T-helper 2 cell (primary cell): ENCODE results near the gene OR3A2.
"Not testable (repeated sequence)": the region's sequence is repeated elsewhere in the genome, so short reads cannot be mapped to it uniquely, and the experiment has no call there.

Source experiments
- DNase-seq, 5 experiments: peaks; one replicate each; pipeline versions ENCODE4 v3.0.0 to v3.0.0-alpha.2; 2012 to 2022

Gene OR3A2

DNA sequence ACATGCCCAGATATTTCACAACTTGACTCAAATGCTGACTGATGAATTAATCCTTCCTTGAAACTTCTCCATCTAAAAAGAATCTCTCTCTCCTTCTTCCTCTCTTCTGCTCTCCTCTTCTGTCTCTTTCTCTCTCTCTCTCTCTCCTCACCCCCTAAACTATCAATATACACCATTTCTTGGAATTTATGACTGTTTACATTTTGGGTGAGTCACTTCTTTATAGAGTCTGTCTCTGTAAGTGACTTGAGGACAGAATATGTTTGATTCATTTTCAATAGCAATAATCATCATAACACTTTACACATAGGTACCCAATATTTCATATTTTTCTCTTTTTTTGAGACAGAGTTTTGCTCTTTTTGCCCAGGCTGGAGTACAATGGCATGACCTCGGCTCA lies 103.2 kb downstream of the OR3A2 start:
- no peak for DNase-seq

DNA sequence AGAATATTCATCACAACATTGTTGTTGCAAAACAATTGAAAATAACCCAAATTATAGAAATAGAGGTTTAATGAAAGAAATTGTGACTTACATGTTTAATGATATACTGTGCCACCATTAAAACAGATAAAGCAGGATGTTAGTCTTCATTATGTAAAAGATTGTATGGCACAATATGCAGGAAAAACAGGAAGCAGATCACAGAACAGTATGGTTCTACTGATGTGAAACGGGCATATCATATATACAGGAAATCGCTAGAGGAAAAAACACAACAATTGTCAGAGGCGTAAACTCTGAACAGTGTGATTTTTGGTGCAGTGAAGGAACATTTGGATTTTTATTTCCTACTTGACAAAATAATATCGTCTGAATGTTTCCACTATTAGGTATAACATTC lies 110.0 kb downstream of the OR3A2 start:
- DNase-seq, result no peak

DNA sequence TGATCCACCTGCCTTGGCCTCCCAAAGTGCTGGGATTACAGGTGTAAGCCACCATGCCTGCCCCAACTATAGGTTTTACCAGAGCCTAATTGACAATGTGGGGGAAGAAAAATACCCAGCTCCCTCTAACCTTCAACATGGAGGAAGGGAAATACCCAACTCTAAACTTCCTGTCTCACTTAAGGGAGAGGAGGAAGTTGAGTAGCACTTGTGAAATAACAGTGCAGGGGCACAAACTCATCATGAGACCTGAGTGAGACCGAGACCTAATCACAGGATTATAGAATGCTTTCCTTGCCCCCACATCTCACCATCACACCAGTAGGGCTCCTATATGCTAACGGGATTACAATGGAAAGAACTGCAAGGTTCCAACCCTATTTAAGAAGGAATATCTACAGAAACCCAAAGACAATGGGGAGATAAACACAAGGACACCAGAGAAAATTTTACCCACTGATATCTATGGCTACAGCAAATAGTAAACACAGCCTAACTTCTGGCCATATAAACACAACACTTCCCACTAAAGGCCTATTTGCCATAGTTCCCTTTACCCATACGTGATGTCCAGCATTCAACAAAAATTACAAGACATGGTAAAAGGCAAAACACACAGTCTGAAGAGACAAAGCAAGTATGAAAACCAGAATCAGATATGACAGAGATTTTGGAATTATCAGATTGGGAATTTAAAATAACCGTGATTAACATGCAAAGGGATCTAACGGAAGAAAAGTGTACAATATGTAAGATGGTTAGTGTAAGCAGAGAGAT lies 114.8 kb downstream of the OR3A2 start:
- no peak for DNase-seq

DNA sequence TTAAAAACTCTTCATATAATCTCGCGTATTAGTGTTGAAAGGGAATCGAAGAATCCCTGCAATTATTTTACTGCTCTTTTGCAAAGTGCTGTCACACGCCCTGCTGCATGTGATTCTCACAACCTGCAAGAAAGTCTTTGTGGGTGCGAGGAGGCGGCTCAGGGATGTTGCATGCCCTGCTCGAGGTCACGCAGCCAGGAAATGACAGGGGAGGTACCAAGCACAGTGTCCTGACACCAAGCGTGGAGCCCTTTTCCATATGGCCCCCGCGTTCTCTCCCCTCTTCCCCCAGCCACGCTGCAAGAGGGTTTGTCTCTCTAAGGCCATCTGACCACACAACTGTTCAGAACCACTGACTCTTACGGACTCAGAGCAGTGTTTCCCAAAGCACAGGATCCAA lies 125.5 kb downstream of the OR3A2 start:
- DNase-seq, result no peak

DNA sequence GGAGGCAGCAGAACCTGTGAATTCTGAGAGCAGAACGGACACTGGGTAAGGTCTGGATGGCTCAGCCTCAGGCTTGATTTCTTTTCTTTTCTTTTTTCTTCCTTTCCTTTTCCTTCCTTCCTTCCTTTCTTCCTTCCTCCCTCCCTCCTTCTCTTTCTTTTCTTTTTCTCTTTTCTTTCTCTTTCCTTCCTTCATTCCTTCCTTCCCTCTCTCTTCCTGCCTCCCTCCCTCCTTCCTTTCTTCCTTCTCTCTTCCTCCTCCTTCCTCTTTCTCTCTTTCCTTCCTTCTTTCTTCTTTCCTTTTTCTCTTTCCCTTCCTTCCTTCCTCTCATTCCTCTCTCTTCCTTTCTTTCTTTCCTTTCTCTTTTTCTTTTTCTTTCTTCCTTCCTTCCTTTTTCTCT lies 125.9 kb downstream of the OR3A2 start:
- DNase-seq, result no peak

DNA sequence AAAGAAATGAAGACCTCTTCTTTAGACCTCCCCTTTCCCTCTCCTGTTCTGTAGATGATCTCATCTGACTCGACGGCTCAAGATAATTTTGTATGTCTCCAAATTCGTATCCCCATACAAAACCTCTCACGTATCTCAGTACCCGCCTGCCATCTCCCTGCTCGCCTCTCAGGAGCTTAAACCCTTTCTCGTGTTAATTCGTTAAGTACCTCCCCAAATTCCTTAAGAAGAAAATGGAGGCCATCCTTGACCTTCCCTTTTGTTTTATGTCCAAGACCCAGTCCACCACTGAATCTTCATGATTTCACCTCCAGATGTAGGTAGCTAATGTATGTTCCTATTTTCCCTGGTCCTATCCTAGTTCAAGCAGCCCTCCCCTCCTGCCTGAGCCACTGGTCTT lies 129.5 kb downstream of the OR3A2 start:
- no peak for DNase-seq

DNA sequence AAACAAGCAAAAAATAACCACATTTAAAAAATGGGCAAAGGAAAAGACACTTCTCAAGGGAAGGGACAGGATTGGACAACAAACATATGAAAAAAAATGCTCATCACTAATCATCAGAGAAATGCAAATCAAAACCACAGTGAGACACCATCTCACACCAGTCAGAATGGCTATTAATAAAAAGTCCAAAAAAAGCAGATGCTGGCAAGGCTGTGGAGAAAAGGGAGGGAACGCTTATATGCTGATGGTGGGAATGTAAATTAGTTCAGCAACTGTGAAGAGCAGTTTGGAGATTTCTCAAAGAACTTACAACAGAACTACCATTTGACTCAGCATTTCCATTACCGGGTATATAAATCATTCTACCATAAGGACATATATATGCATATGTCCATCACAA lies 137.1 kb downstream of the OR3A2 start:
- not testable (repeated sequence) for DNase-seq

DNA sequence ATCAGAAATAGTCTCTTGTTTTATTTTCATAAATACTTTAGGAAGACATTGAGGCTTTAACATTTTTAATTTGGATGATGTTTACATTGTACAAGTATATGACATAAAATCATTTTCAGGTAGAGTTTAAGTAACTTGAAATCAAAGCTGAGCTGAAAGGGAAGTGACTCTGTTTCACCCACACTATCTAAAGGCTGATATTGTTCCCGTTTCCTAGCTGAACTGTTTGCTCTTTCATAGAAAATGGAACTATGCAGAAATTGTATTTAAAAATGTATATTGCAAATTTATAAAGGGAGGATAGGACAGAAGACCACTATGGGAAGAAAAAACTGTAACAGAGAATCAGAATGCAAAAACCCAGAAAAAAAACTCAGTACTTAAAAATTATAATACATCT lies 141.3 kb downstream of the OR3A2 start:
- DNase-seq, result not testable (repeated sequence)

DNA sequence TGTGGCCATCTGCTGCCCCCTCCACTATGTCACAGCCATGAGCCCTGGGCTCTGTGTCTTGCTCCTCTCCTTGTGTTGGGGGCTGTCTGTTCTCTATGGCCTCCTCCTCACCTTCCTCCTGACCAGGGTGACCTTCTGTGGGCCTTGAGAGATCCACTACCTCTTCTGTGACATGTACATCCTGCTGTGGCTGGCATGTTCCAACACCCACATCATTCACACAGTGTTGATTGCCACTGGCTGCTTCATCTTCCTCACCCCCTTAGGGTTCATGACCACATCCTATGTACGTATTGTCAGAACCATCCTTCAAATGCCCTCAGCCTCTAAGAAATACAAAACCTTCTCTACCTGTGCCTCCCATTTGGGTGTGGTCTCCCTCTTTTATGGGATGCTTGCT lies 145.1 kb downstream of the OR3A2 start:
- DNase-seq, result peak in 1 of 5 experiments; percentile 27

DNA sequence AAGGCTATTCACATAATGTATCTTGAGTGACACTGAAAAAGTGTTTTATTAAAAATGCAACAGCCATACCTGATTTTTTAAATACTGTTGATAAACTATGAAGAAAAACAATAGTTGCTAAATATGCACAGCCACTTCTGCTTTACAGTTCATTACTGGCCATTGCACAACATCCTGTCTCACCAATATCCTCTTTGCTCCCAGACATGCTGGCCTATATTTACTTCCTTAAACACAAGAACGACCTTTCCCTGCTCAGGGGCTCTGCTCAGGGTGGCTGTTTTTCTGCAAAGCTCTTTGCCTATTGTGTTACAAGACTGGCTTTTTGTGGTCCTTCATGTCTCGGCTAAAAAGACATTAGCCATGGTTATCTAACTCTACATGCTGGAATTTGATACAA lies 147.4 kb downstream of the OR3A2 start:
- peak in 1 of 5 experiments; percentile 39 for DNase-seq

DNA sequence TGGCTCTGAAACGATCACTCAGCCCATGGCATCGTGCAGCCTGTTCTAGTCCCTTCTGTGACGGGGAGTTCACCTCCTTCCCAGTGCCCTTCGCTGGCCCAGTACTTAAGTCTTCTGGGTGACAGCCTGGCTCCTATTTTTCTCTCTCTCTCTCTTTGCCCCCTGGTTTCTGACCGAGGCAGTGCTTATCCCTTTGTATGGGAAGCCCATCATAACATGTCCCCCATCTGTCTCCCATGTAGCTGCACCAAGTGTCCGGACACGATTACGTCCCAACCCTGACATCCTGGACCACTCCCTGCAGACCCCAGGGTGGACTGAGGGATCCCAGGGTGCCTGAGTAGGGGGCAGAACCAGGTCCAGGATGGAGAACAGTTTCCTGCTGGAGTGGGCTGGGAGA lies 153.8 kb downstream of the OR3A2 start:
- not testable (repeated sequence) for DNase-seq
